B cell (primary cell): Measurements from ENCODE around the gene FMN2. TPM values are rescaled to one million over a fixed set of nuclear protein-coding genes. Genes with fewer than 3 reads are reported as not detected.

Experiments
- ATAC-seq: fragments of 200-7000 bp; cut with Tn5 transposase; one replicate; pipeline ENCODE4 v1.10.0; 2021; ENCODE audit warnings: low read depth, mild to moderate bottlenecking, moderate number of reproducible peaks, moderate library complexity
- CTCF ChIA-PET: fragments of 350-600 bp; sonication (Branson Sonifier 250); formaldehyde crosslinking; loops from one replicate; lab custom pipeline; 2021; ENCODE audit warnings: antibody characterized with exemption, inconsistent platforms; lab: Charles Lee
- POLR2A ChIA-PET: fragments of 350-600 bp; sonication (Branson Sonifier 250); formaldehyde crosslinking; loops from one replicate; lab custom pipeline; 2021; ENCODE audit warnings: antibody characterized with exemption; lab: Charles Lee
- DNase-seq: peaks from one replicate; pipeline ENCODE4 v3.0.0; 2013
- H2AFZ ChIP-seq: 2 replicates; pipeline ENCODE4 v1.6.1; 2012; ENCODE audit warnings: mild to moderate bottlenecking, low read depth, low read length; ENCODE audit not compliant: insufficient read depth, poor library complexity, severe bottlenecking
- H3K27ac ChIP-seq, 2 donors: 1 replicate in 1 of 2; 2 replicates in 1 of 2; pipeline ENCODE4 v1.5.1; 2012 to 2013; ENCODE audit warnings: low read length in 2 of 2, mild to moderate bottlenecking in 2 of 2, moderate library complexity in 1 of 2
- H3K27me3 ChIP-seq, 4 experiments: fragments of 200-600 bp in 1 of 4; sonication (generic) in 1 of 4; replicated peaks in 1 of 4; 1 replicate in 2 of 4; 2 replicates in 2 of 4; pipeline versions ENCODE4 v1.6.1 to v1.7.0; 2013 to 2016; ENCODE audit warnings: low read length in 3 of 4, mild to moderate bottlenecking in 2 of 4, mixed read lengths in 1 of 4, moderate library complexity in 1 of 4; ENCODE audit not compliant: insufficient read depth in 4 of 4, control insufficient read depth in 3 of 4; ENCODE audit errors: control extremely low read depth in 1 of 4
- H3K36me3 ChIP-seq, 2 experiments: replicated peaks in 1 of 2; 1 replicate in 1 of 2; 2 replicates in 1 of 2; pipeline versions ENCODE4 v1.6.1 to v1.7.1; 2013; ENCODE audit warnings: low read length in 1 of 2; ENCODE audit not compliant: insufficient read depth in 2 of 2, control insufficient read depth in 1 of 2; ENCODE audit errors: control extremely low read depth in 1 of 2, extremely low read depth in 1 of 2
- H3K4me1 ChIP-seq, 2 donors: fragments of 200-600 bp in 1 of 2; sonication (generic) in 1 of 2; 1 replicate in 1 of 2; 2 replicates in 1 of 2; pipeline versions ENCODE4 v1.5.1 to v1.6.1; 2013 to 2017; ENCODE audit warnings: low read length in 2 of 2; ENCODE audit not compliant: control insufficient read depth in 2 of 2, insufficient read depth in 2 of 2
- H3K4me2 ChIP-seq: replicated peaks from 2 replicates; pipeline ENCODE3; 2012; ENCODE audit warnings: mild to moderate bottlenecking, low read depth, low read length; ENCODE audit not compliant: poor library complexity, severe bottlenecking
- H3K4me3 ChIP-seq, 5 experiments: fragments of 200-600 bp in 1 of 5; sonication (generic) in 1 of 5; 1 replicate in 3 of 5; 2 replicates in 2 of 5; pipeline versions ENCODE4 v1.5.1 to v1.7.0; 2011 to 2016; ENCODE audit warnings: low read length in 4 of 5, mild to moderate bottlenecking in 4 of 5, low read depth in 2 of 5, control low read depth in 1 of 5, moderate library complexity in 1 of 5; ENCODE audit not compliant: insufficient read depth in 1 of 5; ENCODE audit errors: control extremely low read depth in 1 of 5, extremely low read depth in 1 of 5
- H3K79me2 ChIP-seq: fragments of 200-600 bp; sonication (generic); one replicate; pipeline ENCODE4 v1.6.0; 2016; ENCODE audit warnings: low read length; ENCODE audit not compliant: control insufficient read depth, insufficient read depth
- H3K9ac ChIP-seq: fragments of 200-600 bp; sonication (generic); 2 replicates; pipeline ENCODE4 v1.6.1; 2017; ENCODE audit warnings: mild to moderate bottlenecking, low read length, moderate library complexity
- H3K9me3 ChIP-seq, 3 donors: one replicate each; pipeline versions ENCODE4 v1.6.1 to v1.7.1; 2013; ENCODE audit warnings: low read length in 2 of 3; ENCODE audit not compliant: control insufficient read depth in 2 of 3, insufficient read depth in 1 of 3; ENCODE audit errors: control extremely low read depth in 1 of 3
- H4K20me1 ChIP-seq: 2 replicates; pipeline ENCODE4 v1.6.0; 2012; ENCODE audit warnings: mild to moderate bottlenecking, low read length; ENCODE audit not compliant: insufficient read depth, control insufficient read depth, poor library complexity, severe bottlenecking
- H3K27ac Mint-ChIP-seq: one replicate; pipeline ENCODE4 v1.8.0; 2021; ENCODE audit warnings: mixed read lengths
- H3K27me3 Mint-ChIP-seq: one replicate; pipeline ENCODE4 v1.8.0; 2021; ENCODE audit warnings: mixed read lengths
- H3K4me1 Mint-ChIP-seq: one replicate; pipeline ENCODE4 v1.8.0; 2021; ENCODE audit warnings: mixed read lengths
- H3K4me3 Mint-ChIP-seq: one replicate; pipeline ENCODE4 v1.8.0; 2021; ENCODE audit warnings: mixed read lengths
- H3K9me3 Mint-ChIP-seq: one replicate; pipeline ENCODE4 v1.8.0; 2022; ENCODE audit warnings: mixed read lengths; ENCODE audit not compliant: insufficient read depth
- CTCF ChIP-seq: fragments of 200-600 bp; IDR thresholded peaks from one replicate; pipeline ENCODE4 v1.8.0; 2022; ENCODE audit warnings: antibody characterized with exemption, mild to moderate bottlenecking
- EZH2 ChIP-seq: IDR thresholded peaks from 2 replicates; pipeline ENCODE4 v1.6.1; 2012; ENCODE audit warnings: borderline replicate concordance, low read depth, mild to moderate bottlenecking, moderate library complexity, low read length; ENCODE audit not compliant: insufficient read depth, poor library complexity, severe bottlenecking
- WGBS: methylation state at CpG from one replicate; pipeline ENCODE4 v1.1.5; 2013; ENCODE audit warnings: missing lambda C conversion rate; ENCODE audit not compliant: insufficient coverage; 5-methylcytosine and 5-hydroxymethylcytosine counted together
- intact Hi-C: fragments of 100-400 bp; cut with micrococcal nuclease; formaldehyde crosslinking; loops from one replicate; pipeline ENCODE4 v1.10.0; 2022
- polyA plus RNA-seq: library from polyadenylated mRNA; depleted of rRNA; stranded (reverse); fragments of >200 nt; gene quantifications from 2 replicates; pipeline ENCODE4 v1.2.3, GENCODE V29; 2012
- total RNA-seq, 2 donors: library from RNA; stranded (reverse); fragments of 120-200 nt in 1 of 2; gene quantifications; 1 replicate in 1 of 2; 2 replicates in 1 of 2; pipeline versions ENCODE4 v1.2.3 to v1.2.4, GENCODE V29; 2013 to 2022

Gene FMN2
- total and polyA plus RNA-seq, 2 donors (not counting 1 experiment from before 2014, with no cell fraction given), result not detected

- Histone ChIP-seq H3K27me3 (no peaks in the 10 kb centered on the region), H3K79me2 (no peaks in the 10 kb centered on the region), H3K27ac (no peak overlapping the region), H2AFZ (no peak overlapping the region), H3K4me1 (no peaks in the 10 kb centered on the region), H3K4me3 (no peak overlapping the region), H4K20me1 (no peaks in the 10 kb centered on the region), H3K36me3 (no peaks in the 10 kb centered on the region), H3K9ac (no peak overlapping the region), H3K9me3 (peaks cover 0 to 6% (median 0%) of the 10 kb centered on the region in 3 donors), H3K4me2 (no peak overlapping the region)
- H3K27me3 Mint-ChIP-seq, result no peaks in the 10 kb centered on the region
- no peak overlapping the region for H3K27ac Mint-ChIP-seq
- intact Hi-C loops, result no loop called here
- WGBS, result 17% methylated on average over 2 of the region's 4 CpGs
- DNase-seq (no peak), ATAC-seq (no peak)
- TF ChIP-seq EZH2, result no peak
- TF ChIP-seq CTCF, result no peak
- ChIA-PET POLR2A (no interaction called here), CTCF (interaction anchor here (0.9 kb wide), 1 partner anchor 11 kb away, joined by 3 read pairs; no protein-coding TSS in a partner anchor)
- no peaks in the 10 kb centered on the region for H3K9me3 Mint-ChIP-seq
- no peak overlapping the region for H3K4me3 Mint-ChIP-seq
- no peaks in the 10 kb centered on the region for H3K4me1 Mint-ChIP-seq
Observed at GRCh38 chr1:240401731-240402130, 310.0 kb downstream of the FMN2 start.

- CTCF ChIA-PET, result interaction anchor here (0.9 kb wide), 1 partner anchor 11 kb away, joined by 3 read pairs; no protein-coding TSS in a partner anchor
- H3K4me3 ChIP-seq, result no peak overlapping the region
- WGBS, result no CpG with 5 or more reads among the region's 4 CpGs
- no peaks in the 10 kb centered on the region for H3K27me3 ChIP-seq
- no peak overlapping the region for H3K4me2 ChIP-seq
- Mint-ChIP-seq H3K27ac (no peak overlapping the region), H3K27me3 (no peaks in the 10 kb centered on the region), H3K4me3 (no peak overlapping the region), H3K9me3 (no peaks in the 10 kb centered on the region), H3K4me1 (no peaks in the 10 kb centered on the region)
- ATAC-seq, result no peak
- H2AFZ ChIP-seq, result no peak overlapping the region
- H3K9me3 ChIP-seq, result peaks cover 0 to 10% (median 0%) of the 10 kb centered on the region in 3 donors
- no peaks in the 10 kb centered on the region for H3K4me1 ChIP-seq
- TF ChIP-seq CTCF, result no peak
- TF ChIP-seq EZH2, result no peak
- H3K27ac ChIP-seq, result no peak overlapping the region
- POLR2A ChIA-PET, result no interaction called here
- DNase-seq, result no peak
- no peak overlapping the region for H3K9ac ChIP-seq
- H3K36me3 ChIP-seq, result no peaks in the 10 kb centered on the region
- H4K20me1 ChIP-seq, result no peaks in the 10 kb centered on the region
- H3K79me2 ChIP-seq, result no peaks in the 10 kb centered on the region
- intact Hi-C loops, result no loop called here
Observed at GRCh38 chr1:240402326-240402725, 310.6 kb downstream of the FMN2 start.
